LoVo (cell line): ENCODE results near the gene UBE2G1.
"Not testable (repeated sequence)": the region's sequence is repeated elsewhere in the genome, so short reads cannot be mapped to it uniquely, and the experiment has no call there.

Source experiments
- DNase-seq: peaks from one replicate; pipeline ENCODE4 v3.0.0-alpha.2; 2016; ENCODE audit warnings: low spot score

The UBE2G1 gene

GRCh38 chr17:4301066-4301465, 65.4 kb downstream of the UBE2G1 start:
- DNase-seq: no peak

- DNase-seq: no peak
These were observed 69.1 kb downstream of the UBE2G1 start for GRCh38 chr17:4297351-4297750.

GRCh38 chr17:4295686-4296085, 70.8 kb downstream of the UBE2G1 start:
- DNase-seq: no peak

- DNase-seq: no peak
These were observed 72.9 kb downstream of the UBE2G1 start for GRCh38 chr17:4293572-4293971.

GRCh38 chr17:4287710-4288109, 78.8 kb downstream of the UBE2G1 start:
- no peak for DNase-seq

- no peak for DNase-seq
These were observed 90.0 kb downstream of the UBE2G1 start for GRCh38 chr17:4276514-4276913.

GRCh38 chr17:4272972-4273368, 93.5 kb downstream of the UBE2G1 start:
- no peak for DNase-seq

- DNase-seq: no peak
These were observed 94.1 kb downstream of the UBE2G1 start for GRCh38 chr17:4272213-4272971.

- DNase-seq: no peak
These were observed 95.7 kb downstream of the UBE2G1 start for GRCh38 chr17:4270736-4271135.

- no peak for DNase-seq
These were observed 96.6 kb downstream of the UBE2G1 start for GRCh38 chr17:4269915-4270314.

GRCh38 chr17:4267402-4267801, 99.1 kb downstream of the UBE2G1 start:
- DNase-seq: no peak

GRCh38 chr17:4266550-4266949, 99.9 kb downstream of the UBE2G1 start:
- DNase-seq: no peak

- DNase-seq: peak; percentile 96
These were observed 102.9 kb downstream of the UBE2G1 start, which contains the start of gene ANKFY1 for GRCh38 chr17:4263282-4264215. TSS of gene ANKFY1 (minus strand) at chr17:4263979. CDS start at chr17:4263941, 38 bp downstream.

GRCh38 chr17:4262703-4263102, 103.8 kb downstream of the UBE2G1 start:
- DNase-seq: no peak

- no peak for DNase-seq
These were observed 105.0 kb downstream of the UBE2G1 start for GRCh38 chr17:4261452-4261851.

- no peak for DNase-seq
These were observed 107.6 kb downstream of the UBE2G1 start for GRCh38 chr17:4258867-4259266.

GRCh38 chr17:4256952-4257351, 109.5 kb downstream of the UBE2G1 start:
- no peak for DNase-seq

GRCh38 chr17:4255271-4255670, 111.2 kb downstream of the UBE2G1 start:
- DNase-seq: not testable (repeated sequence)

GRCh38 chr17:4250887-4251286, 115.6 kb downstream of the UBE2G1 start:
- DNase-seq: no peak

- peak; percentile 53 for DNase-seq
These were observed 116.9 kb downstream of the UBE2G1 start for GRCh38 chr17:4249452-4250029.

- DNase-seq: no peak
These were observed 117.8 kb downstream of the UBE2G1 start for GRCh38 chr17:4248504-4249277.

- DNase-seq: peak; percentile 64
These were observed 118.5 kb downstream of the UBE2G1 start for GRCh38 chr17:4247971-4248388.
